GM12864 (cell line): ENCODE measurements around the gene TMEM225B.

ENCODE experiments used
- DNase-seq: peaks from one replicate; pipeline ENCODE4 v3.0.0-alpha.2; 2011; ENCODE audit warnings: low read depth
- H3K4me3 ChIP-seq: 2 replicates; pipeline ENCODE4 v1.5.1; 2011; ENCODE audit warnings: mild to moderate bottlenecking, low read depth, low read length, control low read depth
- CTCF ChIP-seq: IDR thresholded peaks from 2 replicates; pipeline ENCODE4 v1.5.1; 2011; ENCODE audit warnings: low read depth, mild to moderate bottlenecking, moderate library complexity, low read length, control low read depth, inconsistent platforms; ENCODE audit errors: missing control alignments

TMEM225B gene

GRCh38 chr7:99601656-99602310 lies 3.7 kb downstream of the TMEM225B start:
- no peak overlapping the region for H3K4me3 ChIP-seq
- no peak for TF ChIP-seq CTCF
- no peak for DNase-seq

- no peak for DNase-seq
- no peak for TF ChIP-seq CTCF
Observed at GRCh38 chr7:99605527-99605926, 7.5 kb downstream of the TMEM225B start.

GRCh38 chr7:99606531-99606930 lies 8.5 kb downstream of the TMEM225B start:
- TF ChIP-seq CTCF = no peak
- no peak overlapping the region for H3K4me3 ChIP-seq

More at GRCh38 chr7:99605527-99605926, 7.5 kb downstream of the TMEM225B start:
- no peak overlapping the region for H3K4me3 ChIP-seq

GRCh38 chr7:99607548-99607947 lies 9.5 kb downstream of the TMEM225B start:
- no peak for DNase-seq
- H3K4me3 ChIP-seq = no peak overlapping the region
- no peak for TF ChIP-seq CTCF

More at GRCh38 chr7:99606531-99606930, 8.5 kb downstream of the TMEM225B start:
- DNase-seq = no peak

GRCh38 chr7:99614495-99614894 lies 16.4 kb downstream of the TMEM225B start:
- no peak for TF ChIP-seq CTCF
- H3K4me3 ChIP-seq = no peak overlapping the region
- DNase-seq = no peak

- no peak for TF ChIP-seq CTCF
- peak overlapping the region; percentile 79 for H3K4me3 ChIP-seq
- DNase-seq = no peak
Observed at GRCh38 chr7:99615989-99616358, 17.9 kb downstream of the TMEM225B start.

- H3K4me3 ChIP-seq = peak within 1 kb of the TSS; percentile 79
- DNase-seq = peak; percentile 87
- TF ChIP-seq CTCF = peak; percentile 40
Observed at GRCh38 chr7:99616359-99617191, 18.5 kb downstream of the TMEM225B start, which contains the start of gene ZSCAN25. Gene ZSCAN25, plus strand, starts transcription at chr7:99616946. Its CDS starts 2,661 bp downstream, at chr7:99619607.
